Upper lobe of right lung (tissue), 1 donor: ENCODE data around the gene SDHAF2. TPM values are rescaled to one million over a fixed set of nuclear protein-coding genes. Genes with fewer than 3 reads are reported as not detected.
"Not testable (repeated sequence)": the region's sequence is repeated elsewhere in the genome, so short reads cannot be mapped to it uniquely, and the experiment has no call there.

Source experiments
- ATAC-seq: fragments of 200-7000 bp; cut with Tn5 transposase; one replicate; pipeline ENCODE4 v1.9.1; 2020; ENCODE audit warnings: mild to moderate bottlenecking, moderate library complexity
- DNase-seq: peaks from one replicate; pipeline ENCODE4 v3.0.0-alpha.2; 2020
- H3K27ac ChIP-seq: fragments of 200-600 bp; one replicate; pipeline ENCODE4 v1.8.0; 2022
- H3K27me3 ChIP-seq: fragments of 200-600 bp; one replicate; pipeline ENCODE4 v1.8.0; 2022; ENCODE audit warnings: mild to moderate bottlenecking
- H3K36me3 ChIP-seq: fragments of 200-600 bp; one replicate; pipeline ENCODE4 v1.8.0; 2022
- H3K4me1 ChIP-seq: fragments of 200-600 bp; one replicate; pipeline ENCODE4 v1.8.0; 2022
- H3K4me3 ChIP-seq: fragments of 200-600 bp; one replicate; pipeline ENCODE4 v1.8.0; 2022; ENCODE audit warnings: mild to moderate bottlenecking
- H3K9me3 ChIP-seq: fragments of 200-600 bp; one replicate; pipeline ENCODE4 v1.8.0; 2022
- CTCF ChIP-seq: fragments of 200-600 bp; IDR thresholded peaks from one replicate; pipeline ENCODE4 v1.8.0; 2022; ENCODE audit warnings: antibody characterized with exemption
- intact Hi-C: fragments of 100-400 bp; cut with DNase I; formaldehyde crosslinking; loops from one replicate; pipeline ENCODE4 v1.11.0; 2022
- total RNA-seq: library from RNA; stranded (reverse); fragmentation: NEBNext Ultra II Directional; extraction: Animal tissue kit (Norgen Biotek cat#: 25700); gene quantifications from one replicate; pipeline ENCODE4 v1.2.1, GENCODE V29; 2021
- donor health status: DM: no; HTN: yes; CAD: no; lungs with severe emphysema.

SDHAF2 gene
- total RNA-seq, 1 donor from 2014 or later = 34.1 TPM

- no peaks in the 10 kb centered on the region for H3K27me3 ChIP-seq
- no peaks in the 10 kb centered on the region for H3K9me3 ChIP-seq
- ATAC-seq (no peak), DNase-seq (no peak)
- H3K4me3 ChIP-seq = no peak overlapping the region
- intact Hi-C loops = no loop called here
- no peak overlapping the region for H3K27ac ChIP-seq
- TF ChIP-seq CTCF = no peak
- no peaks in the 10 kb centered on the region for H3K4me1 ChIP-seq
- peaks cover 6% of the 10 kb centered on the region for H3K36me3 ChIP-seq
Measured at GRCh38 chr11:61460474-61460881, 30.6 kb downstream of the SDHAF2 start.

- no peak for DNase-seq
- intact Hi-C loops = no loop called here
- no peaks in the 10 kb centered on the region for H3K4me1 ChIP-seq
- H3K27me3 ChIP-seq = no peaks in the 10 kb centered on the region
- H3K27ac ChIP-seq = no peak overlapping the region
- ATAC-seq = no peak
- no peak for TF ChIP-seq CTCF
- no peaks in the 10 kb centered on the region for H3K9me3 ChIP-seq
- H3K4me3 ChIP-seq = no peak overlapping the region
- peaks cover 6% of the 10 kb centered on the region for H3K36me3 ChIP-seq
Measured at GRCh38 chr11:61460986-61461385, 31.1 kb downstream of the SDHAF2 start.

- H3K4me1 ChIP-seq, intact Hi-C loops, H3K27me3 ChIP-seq, DNase-seq, H3K27ac ChIP-seq, H3K36me3 ChIP-seq, H3K4me3 ChIP-seq, H3K9me3 ChIP-seq, ATAC-seq: not testable (repeated sequence)
Measured at GRCh38 chr11:61467602-61468001, 37.7 kb downstream of the SDHAF2 start.

- Histone ChIP-seq H3K36me3 (peaks cover 4% of the 10 kb centered on the region), H3K27ac (no peak overlapping the region), H3K4me1 (peaks cover 3% of the 10 kb centered on the region), H3K27me3 (no peaks in the 10 kb centered on the region), H3K4me3 (no peak overlapping the region), H3K9me3 (no peaks in the 10 kb centered on the region)
- TF ChIP-seq CTCF = no peak
- ATAC-seq (no peak), DNase-seq (no peak)
- intact Hi-C loops = no loop called here
Measured at GRCh38 chr11:61468002-61468401, 38.1 kb downstream of the SDHAF2 start.

- H3K4me3 ChIP-seq = no peak overlapping the region
- TF ChIP-seq CTCF = no peak
- H3K9me3 ChIP-seq = no peaks in the 10 kb centered on the region
- peaks cover 3% of the 10 kb centered on the region for H3K4me1 ChIP-seq
- intact Hi-C loops = loop anchor here (10.0 kb wide), 2 partner anchors 53 to 163 kb away; no protein-coding TSS in a partner anchor
- H3K27me3 ChIP-seq = no peaks in the 10 kb centered on the region
- ATAC-seq (peak; percentile 70), DNase-seq (peak; percentile 77)
- peak overlapping the region; percentile 76 for H3K27ac ChIP-seq
- H3K36me3 ChIP-seq = peaks cover 4% of the 10 kb centered on the region
Measured at GRCh38 chr11:61472282-61472681, 42.4 kb downstream of the SDHAF2 start.

- intact Hi-C loops = loop anchor here (10.0 kb wide), 2 partner anchors 52 to 162 kb away; no protein-coding TSS in a partner anchor
- TF ChIP-seq CTCF = no peak
- ATAC-seq = peak; percentile 12
- Histone ChIP-seq H3K27ac (peak overlapping the region; percentile 76), H3K4me1 (peaks cover 3% of the 10 kb centered on the region), H3K36me3 (peaks cover 4% of the 10 kb centered on the region), H3K27me3 (no peaks in the 10 kb centered on the region), H3K9me3 (no peaks in the 10 kb centered on the region), H3K4me3 (no peak overlapping the region)
- DNase-seq = no peak
Measured at GRCh38 chr11:61472868-61473267, 42.9 kb downstream of the SDHAF2 start.
